SK-N-SH (cell line): Measurements from ENCODE around the gene OBSCN. TPM values are rescaled to one million over a fixed set of nuclear protein-coding genes. Genes with fewer than 3 reads are reported as not detected.

Source experiments
- CTCF ChIA-PET: fragments of 300-600, 350-600 bp; formaldehyde crosslinking; extraction: SDS; loops from one replicate; lab custom pipeline; 2021; lab: Yijun Ruan, JAX
- POLR2A ChIA-PET: fragments of 350-600 bp; sonication (Branson Sonifier 250); formaldehyde crosslinking; extraction: SDS; loops from one replicate; lab custom pipeline; 2020; ENCODE audit warnings: antibody characterized with exemption, inconsistent platforms; lab: Yijun Ruan, JAX
- DNase-seq: peaks from one replicate; pipeline ENCODE4 v3.0.0; 2012
- H2AFZ ChIP-seq: fragments of 200-600 bp; sonication (generic); 2 replicates; pipeline ENCODE4 v1.8.1; 2016; ENCODE audit warnings: antibody characterized with exemption, mild to moderate bottlenecking, low read depth
- H3F3A ChIP-seq: fragments of 200-600 bp; sonication (generic); replicated peaks from 2 replicates; pipeline ENCODE3; 2016; ENCODE audit warnings: antibody characterized with exemption, mild to moderate bottlenecking; ENCODE audit not compliant: insufficient read depth
- H3K27ac ChIP-seq, 2 experiments: fragments of 200-500 bp in 1 of 2; fragments of 200-600 bp in 1 of 2; sonication (Bioruptor generic) in 1 of 2; sonication (generic), shearing (Covaris generic) in 1 of 2; 2 replicates each; pipeline versions ENCODE4 v1.5.1 to v1.6.1; 2014 to 2016; ENCODE audit warnings: low read depth in 2 of 2, inconsistent platforms in 1 of 2, low read length in 1 of 2, mild to moderate bottlenecking in 1 of 2, mixed read lengths in 1 of 2
- H3K27me3 ChIP-seq: fragments of 200-600 bp; sonication (generic), shearing (Covaris generic); 2 replicates; pipeline ENCODE4 v1.6.1; 2016; ENCODE audit warnings: mixed run types; ENCODE audit not compliant: insufficient read depth
- H3K36me3 ChIP-seq, 2 experiments: fragments of 200-500 bp in 1 of 2; fragments of 200-600 bp in 1 of 2; sonication (Bioruptor generic) in 1 of 2; sonication (generic) in 1 of 2; replicated peaks in 1 of 2; 2 replicates each; pipeline versions ENCODE3 to v1.5.1; 2014 to 2016; ENCODE audit warnings: low read length in 1 of 2, mild to moderate bottlenecking in 1 of 2; ENCODE audit not compliant: insufficient read depth in 2 of 2, control insufficient read depth in 1 of 2
- H3K4me1 ChIP-seq, 2 experiments: fragments of 200-500 bp in 1 of 2; fragments of 200-600 bp in 1 of 2; sonication (Bioruptor generic) in 1 of 2; sonication (generic), shearing (Covaris generic) in 1 of 2; 2 replicates each; pipeline versions ENCODE4 v1.5.1 to v1.6.1; 2014 to 2016; ENCODE audit warnings: low read depth in 1 of 2, low read length in 1 of 2, mixed run types in 1 of 2; ENCODE audit not compliant: insufficient read depth in 2 of 2, control insufficient read depth in 1 of 2
- H3K4me2 ChIP-seq: fragments of 200-600 bp; sonication (generic), shearing (Covaris generic); 2 replicates; pipeline ENCODE4 v1.6.1; 2017; ENCODE audit warnings: mixed run types
- H3K4me3 ChIP-seq, 2 experiments: fragments of 200-500 bp in 1 of 2; fragments of 200-600 bp in 1 of 2; sonication (Bioruptor generic) in 1 of 2; sonication (generic), shearing (Covaris generic) in 1 of 2; 2 replicates each; pipeline versions ENCODE4 v1.5.1 to v1.8.1; 2014 to 2016; ENCODE audit warnings: low read depth in 2 of 2, inconsistent platforms in 1 of 2, low read length in 1 of 2, mild to moderate bottlenecking in 1 of 2, mixed read lengths in 1 of 2, moderate library complexity in 1 of 2
- H3K79me2 ChIP-seq: fragments of 200-600 bp; sonication (generic); 2 replicates; pipeline ENCODE4 v1.8.1; 2017; ENCODE audit warnings: mild to moderate bottlenecking; ENCODE audit not compliant: insufficient read depth
- H3K9ac ChIP-seq: fragments of 200-600 bp; sonication (generic); 2 replicates; pipeline ENCODE4 v1.6.1; 2017; ENCODE audit warnings: mixed run types
- H3K9me2 ChIP-seq: fragments of 200-600 bp; sonication (generic); 2 replicates; pipeline ENCODE4 v1.6.1; 2017; ENCODE audit warnings: mixed run types
- H3K9me3 ChIP-seq: fragments of 200-600 bp; sonication (generic); 2 replicates; pipeline ENCODE4 v1.6.1; 2017; ENCODE audit warnings: mixed run types, mild to moderate bottlenecking, moderate library complexity
- H4K20me1 ChIP-seq: fragments of 200-600 bp; sonication (generic); 2 replicates; pipeline ENCODE4 v1.6.1; 2017; ENCODE audit warnings: mild to moderate bottlenecking, mixed run types; ENCODE audit not compliant: insufficient read depth
- CHD2 ChIP-seq: fragments of 150-350 bp; IDR thresholded peaks from 2 replicates; pipeline ENCODE4 v1.6.1; 2018; ENCODE audit warnings: low read length; ENCODE audit not compliant: partially characterized antibody
- CTCF ChIP-seq: fragments of 200-600 bp; sonication (generic); IDR thresholded peaks from 2 replicates; pipeline ENCODE4 v1.6.1; 2017; ENCODE audit warnings: antibody characterized with exemption, mild to moderate bottlenecking, moderate library complexity
- FOSL2 ChIP-seq: IDR thresholded peaks from 2 replicates; pipeline ENCODE4 v1.4.0; 2012; ENCODE audit warnings: low read depth, mild to moderate bottlenecking, moderate library complexity, borderline replicate concordance
- FOXJ3 ChIP-seq: sonication (generic); formaldehyde crosslinking; IDR thresholded peaks from 2 replicates; pipeline ENCODE4 v1.5.1; 2020; ENCODE audit warnings: mild to moderate bottlenecking, missing genetic modification reagents
- FOXM1 ChIP-seq: IDR thresholded peaks from 2 replicates; pipeline ENCODE4 v1.4.0; 2012; ENCODE audit warnings: low read depth, mild to moderate bottlenecking
- IRF3 ChIP-seq: fragments of 150-350 bp; IDR thresholded peaks from 2 replicates; pipeline ENCODE4 v1.6.1; 2016; ENCODE audit warnings: mild to moderate bottlenecking, low read depth, low read length
- MEF2A ChIP-seq: IDR thresholded peaks from 2 replicates; pipeline ENCODE4 v1.4.0; 2012; ENCODE audit warnings: low read depth, borderline replicate concordance
- NRF1 ChIP-seq: IDR thresholded peaks from 2 replicates; pipeline ENCODE4 v1.6.1; 2012; ENCODE audit warnings: low read depth, mild to moderate bottlenecking, low read length
- PBX3 ChIP-seq: IDR thresholded peaks from 2 replicates; pipeline ENCODE4; 2012
- RAD21 ChIP-seq: IDR thresholded peaks from 2 replicates; pipeline ENCODE4 v1.6.1; 2012; ENCODE audit warnings: mild to moderate bottlenecking, low read length
- RFX5 ChIP-seq: IDR thresholded peaks from 2 replicates; pipeline ENCODE4 v1.6.1; 2012; ENCODE audit warnings: mild to moderate bottlenecking, improper control_type of control experiment, low read length
- RXRA ChIP-seq: IDR thresholded peaks from 2 replicates; pipeline ENCODE4 v1.4.0; 2012; ENCODE audit warnings: low read depth, mild to moderate bottlenecking, borderline replicate concordance
- SIN3A ChIP-seq: IDR thresholded peaks from 2 replicates; pipeline ENCODE4 v1.6.1; 2012; ENCODE audit warnings: low read depth, mild to moderate bottlenecking, low read length, moderate library complexity, borderline replicate concordance
- TAF1 ChIP-seq: IDR thresholded peaks from 2 replicates; pipeline ENCODE4 v1.6.1; 2012; ENCODE audit warnings: low read depth, mild to moderate bottlenecking, low read length, moderate library complexity, borderline replicate concordance
- WGBS: methylation state at CpG from one replicate; pipeline ENCODE4 v1.1.6; 2017; ENCODE audit warnings: low lambda C conversion rate; 5-methylcytosine and 5-hydroxymethylcytosine counted together
- polyA plus RNA-seq, 3 experiments: library from polyadenylated mRNA; depleted of rRNA; stranded (reverse); fragments of >200 nt; gene quantifications; 2 replicates each; pipeline ENCODE4 v1.2.3, GENCODE V29; 2012

Gene OBSCN
- polyA plus RNA-seq, 1 of the 3 experiments (the other 2 are of a cell fraction), result 4.0 TPM

- CTCF ChIA-PET, result no interaction called here
- WGBS, result 94% methylated on average over 11 of the region's 11 CpGs
- no peak overlapping the region for H3K9ac ChIP-seq
- peaks cover 10 to 13% of the 10 kb centered on the region in 2 experiments; a peak in 3 of 4 replicates for H3K4me1 ChIP-seq
- peaks cover 64% of the 10 kb centered on the region for H4K20me1 ChIP-seq
- H2AFZ ChIP-seq, result no peak overlapping the region
- H3K4me2 ChIP-seq, result no peak overlapping the region
- no peaks in the 10 kb centered on the region for H3K27me3 ChIP-seq
- no peak for DNase-seq
- POLR2A ChIA-PET, result no interaction called here
- TF ChIP-seq CTCF (no peak), TAF1 (no peak), FOSL2 (no peak), FOXM1 (no peak)
- TF ChIP-seq, all 33 proteins: peak for 0
- H3F3A ChIP-seq, result no peaks in the 10 kb centered on the region
- H3K9me3 ChIP-seq, result no peaks in the 10 kb centered on the region
- H3K36me3 ChIP-seq, result peaks cover 6 to 59% of the 10 kb centered on the region in 2 experiments
- no peak overlapping the region for H3K4me3 ChIP-seq
- H3K27ac ChIP-seq, result no peak overlapping the region
- H3K9me2 ChIP-seq, result no peaks in the 10 kb centered on the region
- peaks cover 58% of the 10 kb centered on the region for H3K79me2 ChIP-seq
These were observed 192.4 kb downstream of the OBSCN start for GRCh38 chr1:228400237-228400651.

- Histone ChIP-seq H2AFZ (no peak overlapping the region), H3K27ac (no peak overlapping the region), H3K4me2 (no peak overlapping the region), H3K36me3 (peaks cover 6 to 53% of the 10 kb centered on the region in 2 experiments), H3K79me2 (peaks cover 65% of the 10 kb centered on the region), H3K9me3 (no peaks in the 10 kb centered on the region), H3K27me3 (no peaks in the 10 kb centered on the region), H3F3A (no peaks in the 10 kb centered on the region), H3K9ac (no peak overlapping the region), H4K20me1 (peaks cover 70% of the 10 kb centered on the region), H3K9me2 (no peaks in the 10 kb centered on the region), H3K4me3 (no peak overlapping the region), H3K4me1 (peaks cover 10 to 18% of the 10 kb centered on the region in 2 experiments; a peak in 3 of 4 replicates)
- DNase-seq, result no peak
- 91% methylated on average over 11 of the region's 19 CpGs for WGBS
- TF ChIP-seq RXRA, result no peak
- TF ChIP-seq CHD2, result no peak
- TF ChIP-seq IRF3, result no peak
- no peak for TF ChIP-seq CTCF
- TF ChIP-seq FOXJ3 (CRISPR knock-in tag), result no peak
- no peak for TF ChIP-seq SIN3A
- no peak for TF ChIP-seq PBX3
- TF ChIP-seq NRF1, result no peak
- no peak for TF ChIP-seq RFX5
- no peak for TF ChIP-seq RAD21
- TF ChIP-seq MEF2A, result no peak
- TF ChIP-seq TAF1, result no peak
- ChIA-PET CTCF (no interaction called here), POLR2A (no interaction called here)
These were observed 193.0 kb downstream of the OBSCN start for GRCh38 chr1:228400692-228401454.
